Adrenal gland (tissue), 12 donors: ENCODE results near the gene ZNF837. TPM values are rescaled to one million over a fixed set of nuclear protein-coding genes. Genes with fewer than 3 reads are reported as not detected.
"Not testable (repeated sequence)": the region's sequence is repeated elsewhere in the genome, so short reads cannot be mapped to it uniquely, and the experiment has no call there.

ENCODE experiments used
- DNase-seq, 7 donors: peaks; one replicate each; pipeline ENCODE4 v3.0.0-alpha.2; 2019 to 2020
- H3K27ac ChIP-seq, 5 donors: fragments of 200-600 bp; sonication (generic) in 4 of 5; 1 replicate in 3 of 5; 2 replicates in 2 of 5; pipeline versions ENCODE4 v1.5.1 to v1.8.0; 2016 to 2020; ENCODE audit warnings: mild to moderate bottlenecking in 1 of 5
- H3K27me3 ChIP-seq: fragments of 200-600 bp; 2 replicates; pipeline ENCODE4 v1.8.0; 2021
- H3K36me3 ChIP-seq, 2 donors: fragments of 200-600 bp; replicated peaks in 1 of 2; 1 replicate in 1 of 2; 2 replicates in 1 of 2; pipeline versions ENCODE4 v1.5.1 to v1.8.0; 2018 to 2022
- H3K4me1 ChIP-seq, 2 donors: fragments of 200-600 bp; replicated peaks in 1 of 2; 1 replicate in 1 of 2; 2 replicates in 1 of 2; pipeline versions ENCODE4 v1.5.1 to v1.8.0; 2018 to 2021
- H3K4me3 ChIP-seq, 4 donors: fragments of 200-600 bp; sonication (generic) in 3 of 4; one replicate each; pipeline ENCODE4 v1.5.1; 2016 to 2018
- H3K9me3 ChIP-seq, 3 donors: fragments of 200-600 bp; sonication (generic) in 1 of 3; replicated peaks in 1 of 3; 1 replicate in 2 of 3; 2 replicates in 1 of 3; pipeline versions ENCODE4 v1.5.1 to v1.8.0; 2016 to 2021
- CTCF ChIP-seq, 6 experiments: fragments of 450-650 bp in 4 of 6; fragments of 200-600 bp in 2 of 6; sonication (generic) in 1 of 6; IDR thresholded peaks; 1 replicate in 5 of 6; 2 replicates in 1 of 6; pipeline versions ENCODE4 v1.5.1 to v1.8.0; 2016 to 2021; ENCODE audit warnings: antibody characterized with exemption in 6 of 6, mild to moderate bottlenecking in 2 of 6, moderate library complexity in 1 of 6
- POLR2A ChIP-seq, 2 donors: fragments of 450-650 bp; IDR thresholded peaks; one replicate each; pipeline ENCODE4 v1.6.1; 2017; ENCODE audit warnings: antibody characterized with exemption in 2 of 2, mild to moderate bottlenecking in 2 of 2, moderate library complexity in 1 of 2
- WGBS, 4 donors: extraction: QIAGEN DNeasy Blood & Tissue Kit in 2 of 4; methylation state at CpG; one replicate each; pipeline versions ENCODE4 v1.1.5 to v1.1.7; 2013 to 2017; 5-methylcytosine and 5-hydroxymethylcytosine counted together
- intact Hi-C, 2 donors: fragments of 100-400 bp; cut with DNase I; formaldehyde crosslinking; loops; one replicate each; pipeline versions ENCODE4 v1.14.1 to v1.15.0; 2022 to 2023
- polyA plus RNA-seq, 3 donors: library from polyadenylated mRNA; stranded (reverse); fragments of 200-250 nt in 2 of 3; fragments of 350-450 nt in 1 of 3; fragmentation: Illumina TruSeq in 1 of 3; extraction: RNeasy Lipid Tissue Mini Kit (QIAGEN cat#74804) in 1 of 3; gene quantifications; one replicate each; pipeline ENCODE4 v1.2.3, GENCODE V29; 2013 to 2014
- total RNA-seq, 9 donors: library from RNA; depleted of rRNA in 4 of 9; stranded (reverse); fragments of >200 nt in 4 of 9; fragments of 120-200 nt in 1 of 9; fragmentation: NEBNext Ultra II Directional in 1 of 9; extraction: Animal tissue kit (Norgen Biotek cat#: 25700) in 1 of 9; gene quantifications; one replicate each; pipeline versions ENCODE4 v1.1.0 to v1.2.4, GENCODE V29; 2013 to 2023
- donor health status: healthy with polysubstance abuse.
- donor health status: Bipolar disorder and iron deficiency.
- donor health status: DM: yes; HTN: yes; CAD: no.
- donor health status: DM: no; HTN: no; CAD: no.
- donor health status: DM: no; HTN: no; CAD: no.
- donor health status: DM: yes; HTN: yes; CAD: no.

The ZNF837 gene
- total and polyA plus RNA-seq, 12 donors: 0.09 to 10.5 (median 4.6) TPM

- Histone ChIP-seq H3K4me3 (no peak overlapping the region), H3K9me3 (no peaks in the 10 kb centered on the region), H3K27ac (no peak overlapping the region), H3K27me3 (no peaks in the 10 kb centered on the region), H3K36me3 (no peaks in the 10 kb centered on the region), H3K4me1 (peaks cover 15 to 20% of the 10 kb centered on the region in 2 donors)
- no peak for TF ChIP-seq CTCF (IDR thresholded peaks at IDR 0.05)
- WGBS, 4 donors: 73 to 95% (median 93%) methylated on average over 3 to 6 of the region's 6 CpGs
- intact Hi-C loops: no loop called here
- DNase-seq: peak in 1 of 7 donors; percentile 18
These were observed 1.6 kb downstream of the ZNF837 start for GRCh38 chr19:58379246-58379645.

- peaks cover 10 to 15% of the 10 kb centered on the region in 2 donors for H3K4me1 ChIP-seq
- WGBS, 4 donors: 71 to 92% (median 80%) methylated on average over 7 of the region's 7 CpGs
- H3K27me3 ChIP-seq, H3K9me3 ChIP-seq, H3K4me3 ChIP-seq, H3K36me3 ChIP-seq, DNase-seq, H3K27ac ChIP-seq, intact Hi-C loops: not testable (repeated sequence)
These were observed 4.1 kb downstream of the ZNF837 start for GRCh38 chr19:58376724-58377123.

GRCh38 chr19:58374200-58374599 is 6.6 kb downstream of the ZNF837 start:
- Histone ChIP-seq H3K4me1 (no peaks in the 10 kb centered on the region), H3K27me3 (no peaks in the 10 kb centered on the region), H3K9me3 (no peaks in the 10 kb centered on the region), H3K4me3 (no peak overlapping the region), H3K27ac (no peak overlapping the region), H3K36me3 (no peaks in the 10 kb centered on the region)
- 77 to 83% (median 83%) methylated on average over 4 of the region's 4 CpGs for WGBS, 4 donors
- no peak for DNase-seq
- no peak for TF ChIP-seq CTCF (IDR thresholded peaks at IDR 0.05)
- TF ChIP-seq POLR2A (IDR thresholded peaks at IDR 0.05): no peak
- intact Hi-C loops: no loop called here

GRCh38 chr19:58372311-58373133 is 8.3 kb downstream of the ZNF837 start:
- 54 to 65% (median 60%) methylated on average over 15 of the region's 15 CpGs for WGBS, 4 donors
- no peaks in the 10 kb centered on the region for H3K27me3 ChIP-seq
- TF ChIP-seq CTCF (IDR thresholded peaks at IDR 0.05) (peak in 2 of 6 experiments; percentile 9 to 12), POLR2A (IDR thresholded peaks at IDR 0.05) (no peak)
- peak in 1 of 7 donors; percentile 32 for DNase-seq
- H3K4me1 ChIP-seq: no peaks in the 10 kb centered on the region
- no peak overlapping the region for H3K4me3 ChIP-seq
- intact Hi-C loops: no loop called here
- no peaks in the 10 kb centered on the region for H3K9me3 ChIP-seq
- H3K27ac ChIP-seq: no peak overlapping the region
- H3K36me3 ChIP-seq: no peaks in the 10 kb centered on the region
